MCF 10A (cell line): ENCODE data around the gene DNAH10. TPM values are rescaled to one million over a fixed set of nuclear protein-coding genes. Genes with fewer than 3 reads are reported as not detected.

Source experiments
- BruUV-seq: library from RNA; stranded (reverse); fragments of 400-500 nt; replicated peaks from 2 replicates; lab custom pipeline; 2021; lab: Mats Ljungman, UMichigan
- CTCF ChIA-PET: fragments of 300-600 bp; sonication (Branson Sonifier 250); formaldehyde crosslinking; extraction: SDS; loops from one replicate; lab custom pipeline; 2021; ENCODE audit warnings: antibody characterized with exemption, inconsistent platforms; lab: Yijun Ruan, JAX
- POLR2A ChIA-PET: fragments of 300-600, 350-650 bp; sonication (Branson Sonifier 250); formaldehyde crosslinking; extraction: SDS; loops from one replicate; lab custom pipeline; 2020; ENCODE audit warnings: antibody characterized with exemption, inconsistent platforms; lab: Yijun Ruan, JAX
- DNase-seq: peaks from one replicate; pipeline ENCODE4 v3.0.0-alpha.2; 2018; ENCODE audit not compliant: unreplicated experiment
- H3K27ac Mint-ChIP-seq: one replicate; pipeline ENCODE4 v1.8.0; 2022; ENCODE audit warnings: mild to moderate bottlenecking, low read depth, mixed read lengths; ENCODE audit not compliant: unreplicated experiment
- H3K27me3 Mint-ChIP-seq: one replicate; pipeline ENCODE4 v1.8.0; 2022; ENCODE audit warnings: mixed read lengths; ENCODE audit not compliant: insufficient read depth, unreplicated experiment
- H3K36me3 Mint-ChIP-seq: one replicate; pipeline ENCODE4 v1.8.0; 2022; ENCODE audit warnings: mild to moderate bottlenecking, moderate library complexity, mixed read lengths; ENCODE audit not compliant: insufficient read depth, unreplicated experiment
- H3K4me1 Mint-ChIP-seq: one replicate; pipeline ENCODE4 v1.8.0; 2022; ENCODE audit warnings: mixed read lengths; ENCODE audit not compliant: insufficient read depth, unreplicated experiment
- H3K4me3 Mint-ChIP-seq: one replicate; pipeline ENCODE4 v1.8.0; 2022; ENCODE audit warnings: mild to moderate bottlenecking, moderate library complexity, mixed read lengths; ENCODE audit not compliant: unreplicated experiment
- H3K9me3 Mint-ChIP-seq: one replicate; pipeline ENCODE4 v1.8.0; 2022; ENCODE audit warnings: mixed read lengths; ENCODE audit not compliant: unreplicated experiment
- CTCF ChIP-seq: fragments of 200-600 bp; IDR thresholded peaks from one replicate; pipeline ENCODE4 v1.8.0; 2022; ENCODE audit warnings: antibody characterized with exemption, mild to moderate bottlenecking; ENCODE audit not compliant: unreplicated experiment
- intact Hi-C: fragments of 100-400 bp; cut with micrococcal nuclease; formaldehyde crosslinking; loops from 2 replicates; pipeline ENCODE4 v1.14.1; 2022
- total RNA-seq: library from RNA; stranded (reverse); gene quantifications from 2 replicates; pipeline ENCODE4 v1.2.3, GENCODE V29; 2022

The DNAH10 gene
- total RNA-seq, 1 experiment from 2014 or later, result 0.21 TPM

DNA sequence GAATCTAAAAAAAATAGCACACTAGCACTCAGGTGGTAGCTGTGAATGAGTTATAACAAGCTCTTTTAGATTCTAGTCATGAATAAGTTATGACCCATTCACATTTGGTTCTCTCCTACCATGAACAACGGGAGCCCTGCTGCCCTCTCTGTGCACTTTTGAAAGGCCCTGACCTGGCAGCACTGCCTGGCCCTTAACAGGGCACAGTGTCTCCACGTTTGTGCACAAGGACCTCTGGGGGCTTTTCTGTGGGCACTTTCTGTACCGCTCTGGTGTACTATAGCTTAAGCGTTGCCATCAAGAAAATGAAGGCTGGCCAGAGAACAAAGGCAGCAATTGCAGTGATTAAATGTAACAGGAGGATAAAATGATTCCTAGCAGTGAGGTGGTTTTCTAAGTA lies 189.4 kb downstream of the DNAH10 start:
- BruUV-seq, result no TSS peak
- ChIA-PET CTCF (interaction anchor here (0.7 to 1.6 kb wide), 3 partner anchors 9 to 150 kb away, joined by 3 to 6 read pairs (median 4); no protein-coding TSS in a partner anchor), POLR2A (no interaction called here)
- Mint-ChIP-seq H3K36me3 (no peaks in the 10 kb centered on the region), H3K27me3 (no peaks in the 10 kb centered on the region), H3K4me1 (no peaks in the 10 kb centered on the region), H3K4me3 (no peak overlapping the region), H3K9me3 (no peaks in the 10 kb centered on the region), H3K27ac (no peak overlapping the region)
- intact Hi-C loops, result no loop called here
- no peak for TF ChIP-seq CTCF
- no peak for DNase-seq

DNA sequence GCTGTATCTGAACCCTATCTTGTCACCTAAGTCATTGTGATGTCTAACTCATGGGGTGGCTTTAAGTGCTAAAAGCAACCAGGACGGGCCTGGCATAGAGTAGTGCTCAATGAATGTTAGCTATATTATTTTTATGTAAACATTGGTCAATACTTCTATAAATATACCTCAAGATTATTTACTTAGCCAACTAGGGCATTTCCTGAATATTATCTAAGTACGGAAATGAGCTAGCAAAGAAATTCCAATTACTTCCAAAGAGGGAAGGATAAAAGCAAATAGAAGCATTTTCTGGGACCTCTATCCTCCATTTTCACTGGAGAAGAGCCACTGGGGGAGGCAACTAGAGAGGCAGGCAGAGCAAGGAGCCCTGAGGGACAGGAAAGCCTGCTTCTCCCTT lies 189.9 kb downstream of the DNAH10 start:
- Mint-ChIP-seq H3K4me3 (no peak overlapping the region), H3K4me1 (no peaks in the 10 kb centered on the region), H3K36me3 (no peaks in the 10 kb centered on the region), H3K9me3 (no peaks in the 10 kb centered on the region), H3K27me3 (no peaks in the 10 kb centered on the region), H3K27ac (no peak overlapping the region)
- DNase-seq, result no peak
- BruUV-seq, result no TSS peak
- no peak for TF ChIP-seq CTCF
- ChIA-PET CTCF (interaction anchor here (1.0 to 1.6 kb wide), 3 partner anchors 10 to 151 kb away, joined by 3 to 4 read pairs (median 4); no protein-coding TSS in a partner anchor), POLR2A (no interaction called here)
- intact Hi-C loops, result no loop called here

GRCh38 chr12:123954647-123955350 lies 192.7 kb downstream of the DNAH10 start:
- no peak for TF ChIP-seq CTCF
- BruUV-seq, result no TSS peak
- H3K27me3 Mint-ChIP-seq, result no peaks in the 10 kb centered on the region

GRCh38 chr12:123956249-123956648 lies 194.1 kb downstream of the DNAH10 start:
- Mint-ChIP-seq H3K36me3 (no peaks in the 10 kb centered on the region), H3K4me1 (no peaks in the 10 kb centered on the region), H3K4me3 (no peak overlapping the region), H3K27ac (no peak overlapping the region), H3K27me3 (no peaks in the 10 kb centered on the region), H3K9me3 (no peaks in the 10 kb centered on the region)
- intact Hi-C loops, result no loop called here
- ChIA-PET POLR2A (interaction anchor here (1.3 to 1.4 kb wide), 2 partner anchors 13 to 16 kb away, joined by 4 to 5 read pairs; no protein-coding TSS in a partner anchor), CTCF (no interaction called here)
- no peak for DNase-seq
- TF ChIP-seq CTCF, result no peak
- no TSS peak for BruUV-seq

More at GRCh38 chr12:123954647-123955350, 192.7 kb downstream of the DNAH10 start:
- intact Hi-C loops, result no loop called here
- no peaks in the 10 kb centered on the region for H3K9me3 Mint-ChIP-seq
- DNase-seq, result no peak
- ChIA-PET POLR2A (interaction anchor here (0.9 kb wide), 1 partner anchor 17 kb away, joined by 3 read pairs; no protein-coding TSS in a partner anchor), CTCF (no interaction called here)
- H3K4me1 Mint-ChIP-seq, result no peaks in the 10 kb centered on the region
- H3K36me3 Mint-ChIP-seq, result no peaks in the 10 kb centered on the region
- no peak overlapping the region for H3K27ac Mint-ChIP-seq
- no peak overlapping the region for H3K4me3 Mint-ChIP-seq
